CD8-positive, alpha-beta memory T cell (primary cell): ENCODE results near the gene POC1A. TPM values are rescaled to one million over a fixed set of nuclear protein-coding genes. Genes with fewer than 3 reads are reported as not detected.
"Not testable (repeated sequence)": the region's sequence is repeated elsewhere in the genome, so short reads cannot be mapped to it uniquely, and the experiment has no call there.

ENCODE experiments used
- CTCF ChIA-PET: fragments of 350-600 bp; sonication (Branson Sonifier 250); formaldehyde crosslinking; loops from one replicate; lab custom pipeline; 2021; ENCODE audit warnings: antibody characterized with exemption; lab: Charles Lee
- POLR2A ChIA-PET: fragments of 350-600 bp; sonication (Branson Sonifier 250); formaldehyde crosslinking; loops from one replicate; lab custom pipeline; 2021; ENCODE audit warnings: antibody characterized with exemption; lab: Charles Lee
- DNase-seq, 5 donors: peaks; one replicate each; pipeline versions ENCODE4 v3.0.0 to v3.0.0-alpha.2; 2020 to 2022; ENCODE audit warnings: mixed read lengths in 1 of 5
- H3K27ac ChIP-seq: one replicate; pipeline ENCODE4 v1.7.0; 2013; ENCODE audit warnings: low read depth, mild to moderate bottlenecking, low read length, moderate library complexity
- H3K27me3 ChIP-seq: 2 replicates; pipeline ENCODE4 v1.7.0; 2013; ENCODE audit warnings: low read length, mild to moderate bottlenecking; ENCODE audit not compliant: insufficient read depth, poor library complexity, severe bottlenecking
- H3K36me3 ChIP-seq: 2 replicates; pipeline ENCODE4 v1.7.0; 2013; ENCODE audit warnings: mild to moderate bottlenecking, low read length, moderate library complexity; ENCODE audit not compliant: insufficient read depth
- H3K4me1 ChIP-seq: 2 replicates; pipeline ENCODE4 v1.7.0; 2013; ENCODE audit warnings: mild to moderate bottlenecking, low read length, moderate library complexity; ENCODE audit not compliant: insufficient read depth
- H3K4me3 ChIP-seq: 2 replicates; pipeline ENCODE4 v1.7.0; 2013; ENCODE audit warnings: mild to moderate bottlenecking, low read length
- H3K9me3 ChIP-seq: 2 replicates; pipeline ENCODE4 v1.7.0; 2013; ENCODE audit warnings: mild to moderate bottlenecking, low read length
- H3K27ac Mint-ChIP-seq, 8 donors: one replicate each; pipeline ENCODE4 v1.8.0; 2020 to 2021; ENCODE audit warnings: mixed read lengths in 8 of 8, mild to moderate bottlenecking in 6 of 8, inconsistent platforms in 3 of 8, moderate library complexity in 3 of 8
- H3K27me3 Mint-ChIP-seq, 2 donors: one replicate each; pipeline ENCODE4 v1.8.0; 2020 to 2021; ENCODE audit warnings: mixed read lengths in 2 of 2, mild to moderate bottlenecking in 1 of 2, moderate library complexity in 1 of 2
- H3K36me3 Mint-ChIP-seq, 3 donors: one replicate each; pipeline ENCODE4 v1.8.0; 2020 to 2021; ENCODE audit warnings: mixed read lengths in 3 of 3, inconsistent platforms in 1 of 3, mild to moderate bottlenecking in 1 of 3
- H3K4me1 Mint-ChIP-seq, 3 donors: one replicate each; pipeline ENCODE4 v1.8.0; 2020 to 2021; ENCODE audit warnings: mixed read lengths in 3 of 3, inconsistent platforms in 1 of 3, mild to moderate bottlenecking in 1 of 3
- H3K4me3 Mint-ChIP-seq, 7 donors: one replicate each; pipeline ENCODE4 v1.8.0; 2020 to 2021; ENCODE audit warnings: mixed read lengths in 7 of 7, mild to moderate bottlenecking in 6 of 7, moderate library complexity in 4 of 7, inconsistent platforms in 2 of 7
- H3K9me3 Mint-ChIP-seq, 5 donors: one replicate each; pipeline ENCODE4 v1.8.0; 2020 to 2022; ENCODE audit warnings: mixed read lengths in 5 of 5, mild to moderate bottlenecking in 3 of 5, moderate library complexity in 2 of 5, inconsistent platforms in 1 of 5
- polyA plus RNA-seq: library from polyadenylated mRNA; unstranded; fragments of 300-500 nt; fragmentation: Illumina TruSeq; gene quantifications from one replicate; pipeline ENCODE4 v1.2.3, GENCODE V29; 2021
- total RNA-seq, 2 experiments: library from RNA; stranded (reverse); gene quantifications; one replicate each; pipeline ENCODE4 v1.2.3, GENCODE V29; 2021

The POC1A gene
- total and polyA plus RNA-seq, 3 experiments from 2014 or later, result 1.5 to 22.7 (median 22.6) TPM

GRCh38 chr3:52182196-52182595, 28.0 kb upstream of the POC1A start:
- Mint-ChIP-seq H3K9me3 (no peaks in the 10 kb centered on the region), H3K4me3 (peak overlapping the region in 4 of 7 donors; percentile 5 to 84 (median 16)), H3K4me1 (peaks cover 7 to 16% (median 8%) of the 10 kb centered on the region in 3 donors), H3K36me3 (no peaks in the 10 kb centered on the region), H3K27ac (peak overlapping the region in 7 of 8 donors; percentile 12 to 93 (median 84)), H3K27me3 (no peaks in the 10 kb centered on the region)
- ChIA-PET CTCF (interaction anchor here (1.1 kb wide), 1 partner anchor 40 kb away, joined by 3 read pairs; no protein-coding TSS in a partner anchor), POLR2A (no interaction called here)
- H3K4me1 ChIP-seq, result no peaks in the 10 kb centered on the region
- H3K4me3 ChIP-seq, result no peak overlapping the region
- no peaks in the 10 kb centered on the region for H3K9me3 ChIP-seq
- DNase-seq, result peak in 2 of 5 donors; percentile 11 to 14
- H3K27ac ChIP-seq, result no peak overlapping the region
- no peaks in the 10 kb centered on the region for H3K36me3 ChIP-seq
- no peaks in the 10 kb centered on the region for H3K27me3 ChIP-seq

GRCh38 chr3:52181543-52181942, 27.3 kb upstream of the POC1A start:
- no peak overlapping the region for H3K4me3 Mint-ChIP-seq
- Histone ChIP-seq H3K4me1 (no peaks in the 10 kb centered on the region), H3K9me3 (no peaks in the 10 kb centered on the region), H3K27me3 (no peaks in the 10 kb centered on the region), H3K27ac (no peak overlapping the region), H3K36me3 (no peaks in the 10 kb centered on the region), H3K4me3 (no peak overlapping the region)
- POLR2A ChIA-PET, result no interaction called here
- DNase-seq, result no peak
- peak overlapping the region in 4 of 8 donors; percentile 20 to 93 (median 70) for H3K27ac Mint-ChIP-seq
- H3K36me3 Mint-ChIP-seq, result no peaks in the 10 kb centered on the region
- H3K9me3 Mint-ChIP-seq, result no peaks in the 10 kb centered on the region
- no peaks in the 10 kb centered on the region for H3K27me3 Mint-ChIP-seq
- peaks cover 7 to 16% (median 8%) of the 10 kb centered on the region in 3 donors for H3K4me1 Mint-ChIP-seq
- CTCF ChIA-PET, result no interaction called here

- no peaks in the 10 kb centered on the region for H3K36me3 Mint-ChIP-seq
- H3K9me3 Mint-ChIP-seq, result no peaks in the 10 kb centered on the region
- H3K9me3 ChIP-seq, result no peaks in the 10 kb centered on the region
- no peaks in the 10 kb centered on the region for H3K27me3 ChIP-seq
- H3K4me1 Mint-ChIP-seq, result peaks cover 7 to 16% (median 8%) of the 10 kb centered on the region in 3 donors
- DNase-seq, result no peak
- H3K27ac ChIP-seq, result no peak overlapping the region
- peak overlapping the region in 1 of 7 donors; percentile 52 for H3K4me3 Mint-ChIP-seq
- ChIA-PET CTCF (no interaction called here), POLR2A (no interaction called here)
- no peaks in the 10 kb centered on the region for H3K36me3 ChIP-seq
- H3K4me1 ChIP-seq, result no peaks in the 10 kb centered on the region
- no peaks in the 10 kb centered on the region for H3K27me3 Mint-ChIP-seq
- H3K27ac Mint-ChIP-seq, result no peak overlapping the region
- no peak overlapping the region for H3K4me3 ChIP-seq
These were observed 24.3 kb upstream of the POC1A start for GRCh38 chr3:52178537-52178936.

- H3K27me3 Mint-ChIP-seq, H3K9me3 Mint-ChIP-seq, DNase-seq, H3K27ac Mint-ChIP-seq, H3K27me3 ChIP-seq, H3K4me3 Mint-ChIP-seq, POLR2A ChIA-PET, H3K36me3 Mint-ChIP-seq, H3K9me3 ChIP-seq, H3K4me3 ChIP-seq, H3K36me3 ChIP-seq, H3K27ac ChIP-seq, H3K4me1 ChIP-seq, CTCF ChIA-PET: not testable (repeated sequence)
- peaks cover 7 to 16% (median 8%) of the 10 kb centered on the region in 3 donors for H3K4me1 Mint-ChIP-seq
These were observed 23.9 kb upstream of the POC1A start for GRCh38 chr3:52178126-52178525.

- POLR2A ChIA-PET, result no interaction called here
These were observed 23.4 kb upstream of the POC1A start for GRCh38 chr3:52177701-52178042.

GRCh38 chr3:52176951-52177700, 22.9 kb upstream of the POC1A start:
- no peaks in the 10 kb centered on the region for H3K9me3 ChIP-seq
- Mint-ChIP-seq H3K4me1 (peaks cover under 1 to 10% (median 1%) of the 10 kb centered on the region in 3 donors), H3K36me3 (no peaks in the 10 kb centered on the region), H3K27ac (peak overlapping the region in 1 of 8 donors; percentile 29), H3K27me3 (no peaks in the 10 kb centered on the region), H3K4me3 (no peak overlapping the region), H3K9me3 (no peaks in the 10 kb centered on the region)
- no peaks in the 10 kb centered on the region for H3K4me1 ChIP-seq
- CTCF ChIA-PET, result interaction anchor here (1.3 to 1.4 kb wide), 2 partner anchors 44 to 176 kb away, joined by 3 read pairs; no protein-coding TSS in a partner anchor
- DNase-seq, result no peak
- POLR2A ChIA-PET, result no interaction called here
- H3K36me3 ChIP-seq, result no peaks in the 10 kb centered on the region
- no peaks in the 10 kb centered on the region for H3K27me3 ChIP-seq
- H3K27ac ChIP-seq, result no peak overlapping the region
- H3K4me3 ChIP-seq, result no peak overlapping the region

More at GRCh38 chr3:52177701-52178042, 23.4 kb upstream of the POC1A start:
- no peak overlapping the region for H3K4me3 ChIP-seq
- H3K4me1 ChIP-seq, result no peaks in the 10 kb centered on the region
- Mint-ChIP-seq H3K27ac (no peak overlapping the region), H3K36me3 (no peaks in the 10 kb centered on the region), H3K9me3 (no peaks in the 10 kb centered on the region), H3K4me3 (no peak overlapping the region), H3K4me1 (peaks cover 6 to 15% (median 7%) of the 10 kb centered on the region in 3 donors), H3K27me3 (no peaks in the 10 kb centered on the region)
- H3K36me3 ChIP-seq, result no peaks in the 10 kb centered on the region
- CTCF ChIA-PET, result no interaction called here
- no peak for DNase-seq
- H3K27me3 ChIP-seq, result no peaks in the 10 kb centered on the region
- H3K27ac ChIP-seq, result no peak overlapping the region
- H3K9me3 ChIP-seq, result no peaks in the 10 kb centered on the region

GRCh38 chr3:52176180-52176752, 22.0 kb upstream of the POC1A start:
- Histone ChIP-seq H3K9me3 (no peaks in the 10 kb centered on the region), H3K27me3 (no peaks in the 10 kb centered on the region), H3K27ac (no peak overlapping the region), H3K36me3 (no peaks in the 10 kb centered on the region), H3K4me3 (no peak overlapping the region), H3K4me1 (no peaks in the 10 kb centered on the region)
- Mint-ChIP-seq H3K9me3 (no peaks in the 10 kb centered on the region), H3K27me3 (no peaks in the 10 kb centered on the region), H3K4me1 (peaks cover 0 to 2% (median 0%) of the 10 kb centered on the region in 3 donors), H3K4me3 (no peak overlapping the region), H3K36me3 (no peaks in the 10 kb centered on the region), H3K27ac (no peak overlapping the region)
- CTCF ChIA-PET, result interaction anchor here (1.3 to 1.4 kb wide), 3 partner anchors 10 to 175 kb away, joined by 3 read pairs; no protein-coding TSS in a partner anchor
- POLR2A ChIA-PET, result interaction anchor here (0.6 kb wide), 1 partner anchor 158 kb away, joined by 3 read pairs; no protein-coding TSS in a partner anchor
- no peak for DNase-seq
